GM12878 (cell line): Measurements from ENCODE around the gene C1QTNF1. TPM values are rescaled to one million over a fixed set of nuclear protein-coding genes. Genes with fewer than 3 reads are reported as not detected.

Source experiments
- ATAC-seq: fragments of 200-7000 bp; cut with Tn5 transposase; 3 replicates; pipeline ENCODE4 v1.9.1; 2020; ENCODE audit warnings: mild to moderate bottlenecking, moderate library complexity
- BruUV-seq: library from RNA; stranded (reverse); fragments of 400-500 nt; replicated peaks from 2 replicates; lab custom pipeline; 2021; lab: Mats Ljungman, UMichigan
- CTCF ChIA-PET: fragments of 300-600 bp; sonication (Branson Sonifier 250); formaldehyde crosslinking; extraction: SDS; loops from one replicate; lab custom pipeline; 2021; ENCODE audit warnings: inconsistent platforms; lab: Yijun Ruan, JAX
- POLR2A ChIA-PET: fragments of 350-600 bp; formaldehyde crosslinking; extraction: SDS; loops from one replicate; lab custom pipeline; 2021; ENCODE audit warnings: inconsistent platforms; lab: Charles Lee
- RAD21 ChIA-PET: fragments of 300-600 bp; sonication (Branson Sonifier 250); formaldehyde crosslinking; loops from one replicate; lab custom pipeline; 2023; ENCODE audit warnings: antibody characterized with exemption; ENCODE audit not compliant: unreplicated experiment; lab: Charles Lee
- SMC1A ChIA-PET: fragments of 300-600 bp; sonication (Branson Sonifier 250); formaldehyde crosslinking; loops from one replicate; lab custom pipeline; 2023; ENCODE audit not compliant: unreplicated experiment, uncharacterized antibody; lab: Charles Lee
- DNase-seq: peaks from one replicate; pipeline ENCODE4 v3.0.0-alpha.2; 2011; ENCODE audit warnings: low read depth, low spot score
- FAIRE-seq: peaks from 3 replicates; lab custom pipeline; 2011; peaks lifted over from hg19 to GRCh38; lab: Jason Lieb, UNC
- H2AFZ ChIP-seq: 2 replicates; pipeline ENCODE4 v1.6.0; 2011; ENCODE audit warnings: low read depth, low read length, control low read depth; ENCODE audit not compliant: control insufficient read depth
- H3K27ac ChIP-seq: 2 replicates; pipeline ENCODE4 v1.5.1; 2011; ENCODE audit warnings: control low read depth; ENCODE audit not compliant: control insufficient read depth, insufficient read depth
- H3K27me3 ChIP-seq, 2 experiments: replicated peaks in 1 of 2; 2 replicates each; pipeline versions ENCODE4 v1.6.0 to v1.6.1; 2011; ENCODE audit warnings: low read length in 1 of 2; ENCODE audit not compliant: control insufficient read depth in 2 of 2, insufficient read depth in 2 of 2
- H3K36me3 ChIP-seq, 2 experiments: 2 replicates each; pipeline ENCODE4 v1.5.1; 2011; ENCODE audit warnings: low read length in 1 of 2; ENCODE audit not compliant: control insufficient read depth in 2 of 2, insufficient read depth in 2 of 2
- H3K4me1 ChIP-seq: 2 replicates; pipeline ENCODE4 v1.6.1; 2011; ENCODE audit warnings: mild to moderate bottlenecking, low read length, moderate library complexity, mixed read lengths; ENCODE audit not compliant: control insufficient read depth, insufficient read depth
- H3K4me2 ChIP-seq: 2 replicates; pipeline ENCODE4 v1.6.0; 2011; ENCODE audit warnings: control low read depth; ENCODE audit not compliant: control insufficient read depth, insufficient read depth
- H3K4me3 ChIP-seq: fragments of 200-600 bp; sonication (generic); 2 replicates; pipeline ENCODE4 v1.5.1; 2016
- H3K79me2 ChIP-seq: 2 replicates; pipeline ENCODE4 v1.6.0; 2011; ENCODE audit warnings: low read length; ENCODE audit not compliant: control insufficient read depth, insufficient read depth
- H3K9ac ChIP-seq: 2 replicates; pipeline ENCODE4 v1.8.0; 2011; ENCODE audit warnings: low read length, control low read depth, mixed read lengths; ENCODE audit not compliant: control insufficient read depth, insufficient read depth
- H3K9me3 ChIP-seq: replicated peaks from 3 replicates; pipeline ENCODE4 v1.5.1; 2011; ENCODE audit warnings: mild to moderate bottlenecking, low read length; ENCODE audit not compliant: control insufficient read depth, insufficient read depth
- H4K20me1 ChIP-seq: 2 replicates; pipeline ENCODE4 v1.6.0; 2011; ENCODE audit not compliant: control insufficient read depth, insufficient read depth
- CHD1 ChIP-seq: IDR thresholded peaks from 2 replicates; pipeline ENCODE4 v1.6.1; 2012; ENCODE audit warnings: low read depth, low read length, improper control_type of control experiment
- CHD2 ChIP-seq: IDR thresholded peaks from 2 replicates; pipeline ENCODE4 v1.6.1; 2011; ENCODE audit warnings: low read depth, low read length, improper control_type of control experiment, borderline replicate concordance
- ELK1 ChIP-seq: IDR thresholded peaks from 2 replicates; pipeline ENCODE4 v1.6.1; 2012; ENCODE audit warnings: low read depth, low read length, improper control_type of control experiment
- HCFC1 ChIP-seq: fragments of 150-350 bp; IDR thresholded peaks from 2 replicates; pipeline ENCODE4 v1.6.1; 2014; ENCODE audit warnings: low read length
- HDGF ChIP-seq: fragments of 450-650 bp; IDR thresholded peaks from 2 replicates; pipeline ENCODE4 v1.6.1; 2016; ENCODE audit warnings: antibody characterized with exemption
- JUNB ChIP-seq: IDR thresholded peaks from 2 replicates; pipeline ENCODE4 v1.6.1; 2016; ENCODE audit warnings: antibody characterized with exemption, mild to moderate bottlenecking
- MEF2A ChIP-seq: IDR thresholded peaks from 2 replicates; pipeline ENCODE4 v1.6.1; 2011; ENCODE audit warnings: low read depth, mild to moderate bottlenecking, low read length, moderate library complexity; ENCODE audit not compliant: insufficient read depth
- POLR2A ChIP-seq: IDR thresholded peaks from 2 replicates; pipeline ENCODE4 v1.6.1; 2011; ENCODE audit warnings: low read depth, mild to moderate bottlenecking, low read length
- RELA ChIP-seq: fragments of 450-650 bp; IDR thresholded peaks from 2 replicates; pipeline ENCODE4 v1.8.0; 2014; ENCODE audit warnings: borderline replicate concordance; ENCODE audit not compliant: partially characterized antibody
- SRF ChIP-seq, 2 experiments: IDR thresholded peaks; 2 replicates each; pipeline ENCODE4 v1.6.1; 2011; ENCODE audit warnings: low read depth in 2 of 2, low read length in 2 of 2, mild to moderate bottlenecking in 1 of 2, moderate library complexity in 1 of 2
- ZBED1 ChIP-seq: IDR thresholded peaks from 2 replicates; pipeline ENCODE4 v1.6.1; 2016; ENCODE audit warnings: borderline replicate concordance
- WGBS: methylation state at CpG from one replicate; pipeline ENCODE4 v1.1.6; 2016; ENCODE audit warnings: low lambda C conversion rate; ENCODE audit not compliant: insufficient replicate concordance, insufficient coverage; ENCODE audit errors: missing lambda C conversion rate; 5-methylcytosine and 5-hydroxymethylcytosine counted together
- in situ Hi-C: fragments of 300-500 bp; cut with MboI; formaldehyde crosslinking; loops from 9 replicates; pipeline ENCODE4 v1.14.3; 2018; ENCODE audit warnings: mixed read lengths
- intact Hi-C: fragments of 100-400 bp; cut with micrococcal nuclease; formaldehyde crosslinking; loops from one replicate; pipeline ENCODE4 v1.14.2; 2022; ENCODE audit not compliant: unreplicated experiment
- polyA plus RNA-seq, 11 experiments: library from polyadenylated mRNA; depleted of rRNA in 4 of 11; unstranded in 6 of 11; stranded (reverse) in 5 of 11; fragments of >200 nt; fragmentation: Nextera tagmentation in 4 of 11; fragmentation: Illumina TruSeq in 1 of 11; extraction: Ambion mirVana in 4 of 11; extraction: Trizol in 1 of 11; gene quantifications; 1 replicate in 1 of 11; 2 replicates in 10 of 11; pipeline versions ENCODE4 v1.2.1 to v1.2.3, GENCODE V29; 2011 to 2016; ENCODE audit warnings: inconsistent platforms in 2 of 11, missing spikeins in 2 of 11, low read depth in 1 of 11
- total RNA-seq, 4 experiments: library from RNA; depleted of rRNA in 3 of 4; stranded (reverse); fragments of >200 nt in 3 of 4; fragmentation: Illumina TruSeq in 1 of 4; extraction: Trizol in 1 of 4; gene quantifications; 2 replicates each; pipeline versions ENCODE4 v1.2.1 to v1.2.3, GENCODE V29; 2013 to 2021
- TF ChIP-seq, protein P1 (sequence below): fragments of 450-650 bp; IDR thresholded peaks from 2 replicates; pipeline ENCODE4 v1.6.1; 2017; ENCODE audit warnings: antibody characterized with exemption, mild to moderate bottlenecking, moderate library complexity

C1QTNF1 gene
- total and polyA plus RNA-seq, 10 of the 15 experiments (the other 5 are each of a cell fraction or from before 2014, with no cell fraction given): 0.05 to 1.1 (median 0.15) TPM; not detected in 4

- SMC1A ChIA-PET: interaction anchor here (1.6 to 3.3 kb wide), 3 partner anchors 12 to 26 kb away, joined by 4 to 10 read pairs (median 5); no protein-coding TSS in a partner anchor
- Histone ChIP-seq H3K27me3 (no peaks in the 10 kb centered on the region), H2AFZ (no peak overlapping the region), H4K20me1 (no peaks in the 10 kb centered on the region; the same call in 1 of the 2 replicates), H3K4me3 (no peak overlapping the region), H3K79me2 (no peaks in the 10 kb centered on the region), H3K9ac (no peak overlapping the region), H3K9me3 (no peaks in the 10 kb centered on the region), H3K27ac (no peak overlapping the region), H3K4me2 (no peak overlapping the region), H3K36me3 (no peaks in the 10 kb centered on the region)
- CTCF ChIA-PET: interaction anchor here (0.7 to 2.7 kb wide), 7 partner anchors 9 to 55 kb away, joined by 3 to 10 read pairs (median 3); no protein-coding TSS in a partner anchor
- WGBS: 46% methylated on average over 13 of the region's 13 CpGs
- in situ Hi-C loops: no loop called here
- DNase-seq (no peak), FAIRE-seq (no peak), ATAC-seq (no peak)
- no TSS peak for BruUV-seq
- intact Hi-C loops: no loop called here
- RAD21 ChIA-PET: no interaction called here
- TF ChIP-seq, protein P1, sequence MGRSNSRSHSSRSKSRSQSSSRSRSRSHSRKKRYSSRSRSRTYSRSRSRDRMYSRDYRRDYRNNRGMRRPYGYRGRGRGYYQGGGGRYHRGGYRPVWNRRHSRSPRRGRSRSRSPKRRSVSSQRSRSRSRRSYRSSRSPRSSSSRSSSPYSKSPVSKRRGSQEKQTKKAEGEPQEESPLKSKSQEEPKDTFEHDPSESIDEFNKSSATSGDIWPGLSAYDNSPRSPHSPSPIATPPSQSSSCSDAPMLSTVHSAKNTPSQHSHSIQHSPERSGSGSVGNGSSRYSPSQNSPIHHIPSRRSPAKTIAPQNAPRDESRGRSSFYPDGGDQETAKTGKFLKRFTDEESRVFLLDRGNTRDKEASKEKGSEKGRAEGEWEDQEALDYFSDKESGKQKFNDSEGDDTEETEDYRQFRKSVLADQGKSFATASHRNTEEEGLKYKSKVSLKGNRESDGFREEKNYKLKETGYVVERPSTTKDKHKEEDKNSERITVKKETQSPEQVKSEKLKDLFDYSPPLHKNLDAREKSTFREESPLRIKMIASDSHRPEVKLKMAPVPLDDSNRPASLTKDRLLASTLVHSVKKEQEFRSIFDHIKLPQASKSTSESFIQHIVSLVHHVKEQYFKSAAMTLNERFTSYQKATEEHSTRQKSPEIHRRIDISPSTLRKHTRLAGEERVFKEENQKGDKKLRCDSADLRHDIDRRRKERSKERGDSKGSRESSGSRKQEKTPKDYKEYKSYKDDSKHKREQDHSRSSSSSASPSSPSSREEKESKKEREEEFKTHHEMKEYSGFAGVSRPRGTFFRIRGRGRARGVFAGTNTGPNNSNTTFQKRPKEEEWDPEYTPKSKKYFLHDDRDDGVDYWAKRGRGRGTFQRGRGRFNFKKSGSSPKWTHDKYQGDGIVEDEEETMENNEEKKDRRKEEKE: no peak
- no peak for TF ChIP-seq HDGF
- TF ChIP-seq CHD1: no peak
- no peak for TF ChIP-seq RELA
- no peak for TF ChIP-seq JUNB
- TF ChIP-seq MEF2A: no peak
- TF ChIP-seq SRF (IDR thresholded peaks at IDR 0.05; ENCODE audit: low read depth in 2 of 2, low read length in 2 of 2): no peak
- no peak for TF ChIP-seq ELK1
- TF ChIP-seq CHD2: no peak
- TF ChIP-seq ZBED1: no peak
- TF ChIP-seq POLR2A: no peak
- TF ChIP-seq HCFC1: no peak
- TF ChIP-seq, all 136 proteins: peak for 0
- POLR2A ChIA-PET: interaction anchor here (0.6 kb wide), 1 partner anchor 157 kb away, joined by 4 read pairs; no protein-coding TSS in a partner anchor
- H3K4me1 ChIP-seq: peaks cover 10% of the 10 kb centered on the region
Observed at GRCh38 chr17:79041041-79041570, 17.1 kb downstream of the C1QTNF1 start.
